Liver (tissue), 9 donors: ENCODE measurements around the gene CELF4. TPM values are rescaled to one million over a fixed set of nuclear protein-coding genes. Genes with fewer than 3 reads are reported as not detected.

Experiments
- DNase-seq: peaks from one replicate; pipeline ENCODE4 v3.0.0-alpha.2; 2017; ENCODE audit warnings: low spot score
- H3K27ac ChIP-seq, 2 donors: one replicate each; pipeline ENCODE4 v1.7.0; 2013; ENCODE audit warnings: inconsistent platforms in 2 of 2, low read length in 2 of 2, control low read depth in 1 of 2, low read depth in 1 of 2, mild to moderate bottlenecking in 1 of 2
- H3K27me3 ChIP-seq, 4 donors: one replicate each; pipeline versions ENCODE4 v1.6.1 to v1.7.0; 2013; ENCODE audit warnings: low read length in 3 of 4, inconsistent platforms in 1 of 4, mild to moderate bottlenecking in 1 of 4, moderate library complexity in 1 of 4; ENCODE audit not compliant: control insufficient read depth in 4 of 4, insufficient read depth in 4 of 4
- H3K36me3 ChIP-seq, 4 donors: one replicate each; pipeline versions ENCODE4 v1.6.1 to v1.7.0; 2013; ENCODE audit warnings: low read length in 3 of 4, mild to moderate bottlenecking in 3 of 4, low read depth in 1 of 4, moderate library complexity in 1 of 4; ENCODE audit not compliant: control insufficient read depth in 4 of 4, insufficient read depth in 3 of 4
- H3K4me1 ChIP-seq, 4 donors: one replicate each; pipeline versions ENCODE4 v1.6.1 to v1.7.0; 2013; ENCODE audit warnings: low read length in 3 of 4, mild to moderate bottlenecking in 3 of 4, moderate library complexity in 1 of 4; ENCODE audit not compliant: control insufficient read depth in 4 of 4, insufficient read depth in 4 of 4
- H3K4me3 ChIP-seq, 3 donors: one replicate each; pipeline versions ENCODE4 v1.6.1 to v1.7.0; 2013; ENCODE audit warnings: low read length in 3 of 3, control low read depth in 1 of 3, low read depth in 1 of 3, mild to moderate bottlenecking in 1 of 3
- H3K9ac ChIP-seq, 2 donors: one replicate each; pipeline ENCODE4 v1.7.0; 2013; ENCODE audit warnings: low read length in 2 of 2, mild to moderate bottlenecking in 2 of 2, moderate library complexity in 2 of 2, control low read depth in 1 of 2, low read depth in 1 of 2
- H3K9me3 ChIP-seq, 4 donors: one replicate each; pipeline versions ENCODE4 v1.6.1 to v1.7.0; 2013; ENCODE audit warnings: low read length in 3 of 4; ENCODE audit not compliant: control insufficient read depth in 4 of 4
- ATF3 ChIP-seq: IDR thresholded peaks from 2 replicates; pipeline ENCODE4 v1.6.1; 2016; ENCODE audit warnings: antibody characterized with exemption
- CTCF ChIP-seq: fragments of 150-350 bp; IDR thresholded peaks from 2 replicates; pipeline ENCODE4 v1.5.1; 2017; ENCODE audit warnings: improper control_type of control experiment, low read depth, low read length; ENCODE audit not compliant: missing input control
- EGR1 ChIP-seq, 2 donors: IDR thresholded peaks; 2 replicates each; pipeline ENCODE4 v1.6.1; 2016 to 2018; ENCODE audit warnings: antibody characterized with exemption in 2 of 2, low read depth in 2 of 2
- FOXA1 ChIP-seq: IDR thresholded peaks from 2 replicates; pipeline ENCODE4 v1.6.1; 2016; ENCODE audit warnings: antibody characterized with exemption
- FOXA2 ChIP-seq: IDR thresholded peaks from 2 replicates; pipeline ENCODE4 v1.6.1; 2016; ENCODE audit warnings: antibody characterized with exemption
- GABPA ChIP-seq, 2 donors: IDR thresholded peaks in 1 of 2; conservative IDR thresholded peaks in 1 of 2; 2 replicates each; pipeline ENCODE4 v1.6.1; 2016; ENCODE audit warnings: antibody characterized with exemption in 2 of 2, mild to moderate bottlenecking in 1 of 2, moderate library complexity in 1 of 2
- HNF4A ChIP-seq, 2 donors: conservative IDR thresholded peaks; 2 replicates each; pipeline ENCODE4 v1.6.1; 2016; ENCODE audit warnings: antibody characterized with exemption in 2 of 2, mild to moderate bottlenecking in 2 of 2
- HNF4G ChIP-seq: IDR thresholded peaks from 2 replicates; pipeline ENCODE4 v1.6.1; 2016; ENCODE audit warnings: antibody characterized with exemption
- JUND ChIP-seq, 2 donors: IDR thresholded peaks; 2 replicates each; pipeline ENCODE4 v1.6.1; 2016; ENCODE audit warnings: antibody characterized with exemption in 2 of 2
- MAX ChIP-seq: IDR thresholded peaks from 2 replicates; pipeline ENCODE4 v1.6.1; 2016; ENCODE audit warnings: antibody characterized with exemption
- NR2F2 ChIP-seq: IDR thresholded peaks from 2 replicates; pipeline ENCODE4 v1.6.1; 2016; ENCODE audit warnings: antibody characterized with exemption
- REST ChIP-seq: IDR thresholded peaks from 2 replicates; pipeline ENCODE4 v1.6.1; 2016; ENCODE audit warnings: antibody characterized with exemption, mild to moderate bottlenecking
- RXRA ChIP-seq, 2 donors: IDR thresholded peaks; 2 replicates each; pipeline ENCODE4 v1.6.1; 2017 to 2018; ENCODE audit warnings: antibody characterized with exemption in 2 of 2, mild to moderate bottlenecking in 1 of 2
- SP1 ChIP-seq: IDR thresholded peaks from 2 replicates; pipeline ENCODE4 v1.6.1; 2018; ENCODE audit warnings: antibody characterized with exemption, mild to moderate bottlenecking
- TAF1 ChIP-seq: conservative IDR thresholded peaks from 2 replicates; pipeline ENCODE4 v1.6.1; 2016; ENCODE audit warnings: antibody characterized with exemption, mild to moderate bottlenecking
- YY1 ChIP-seq: IDR thresholded peaks from 2 replicates; pipeline ENCODE4 v1.6.1; 2016; ENCODE audit warnings: antibody characterized with exemption, mild to moderate bottlenecking
- ZBTB33 ChIP-seq: IDR thresholded peaks from 2 replicates; pipeline ENCODE4 v1.6.1; 2016; ENCODE audit warnings: antibody characterized with exemption
- WGBS: extraction: QIAGEN DNeasy Blood & Tissue Kit; methylation state at CpG from one replicate; pipeline ENCODE4 v1.1.7; 2013; 5-methylcytosine and 5-hydroxymethylcytosine counted together
- polyA plus RNA-seq, 2 donors: library from polyadenylated mRNA; stranded (reverse) in 1 of 2; unstranded in 1 of 2; fragments of 200-250 nt in 1 of 2; fragments of >200 nt in 1 of 2; fragmentation: Nextera tagmentation in 1 of 2; extraction: Ambion mirVana in 1 of 2; gene quantifications; one replicate each; pipeline versions ENCODE4 v1.2.1 to v1.2.3, GENCODE V29; 2013 to 2015
- total RNA-seq, 2 donors: library from RNA; depleted of rRNA; stranded (reverse); fragments of >200 nt; gene quantifications; one replicate each; pipeline ENCODE4 v1.2.3, GENCODE V29; 2014
- donor health status: healthy.
- donor health status: healthy.
- donor health status: healthy.
- donor health status: healthy.
- donor health status: healthy.

The CELF4 gene
- total and polyA plus RNA-seq, 4 donors, result 0.08 to 0.28 (median 0.21) TPM; not detected in 1

- Histone ChIP-seq H3K36me3 (no peaks in the 10 kb centered on the region), H3K4me3 (no peak overlapping the region), H3K27me3 (peaks cover 0 to 12% (median 1%) of the 10 kb centered on the region in 4 donors), H3K9ac (no peak overlapping the region), H3K4me1 (peaks cover 0 to 5% (median 2%) of the 10 kb centered on the region in 4 donors), H3K27ac (no peak overlapping the region), H3K9me3 (peaks cover 0 to 2% (median 0%) of the 10 kb centered on the region in 4 donors)
- no peak for DNase-seq
- 90% methylated on average over 7 of the region's 7 CpGs for WGBS
- TF ChIP-seq GABPA (IDR thresholded peaks at IDR 0.05 in 1 of 2, conservative IDR thresholded peaks at IDR 0.05 in 1 of 2), result no peak
- no peak for TF ChIP-seq MAX
- TF ChIP-seq FOXA1, result no peak
- TF ChIP-seq SP1, result no peak
- TF ChIP-seq NR2F2, result no peak
- TF ChIP-seq RXRA (IDR thresholded peaks at IDR 0.05), result no peak
- no peak for TF ChIP-seq ZBTB33
- no peak for TF ChIP-seq JUND (IDR thresholded peaks at IDR 0.05)
- TF ChIP-seq ATF3, result no peak
- no peak for TF ChIP-seq HNF4G
- no peak for TF ChIP-seq HNF4A (conservative IDR thresholded peaks at IDR 0.05)
- no peak for TF ChIP-seq YY1
- no peak for TF ChIP-seq CTCF
- TF ChIP-seq TAF1, result no peak
- TF ChIP-seq FOXA2, result no peak
- no peak for TF ChIP-seq EGR1 (IDR thresholded peaks at IDR 0.05; ENCODE audit: low read depth in 2 of 2)
Measured at GRCh38 chr18:37395138-37395537, 170.5 kb downstream of the CELF4 start.

GRCh38 chr18:37394610-37394965, 171.0 kb downstream of the CELF4 start:
- H3K4me1 ChIP-seq, result peaks cover 0 to 5% (median 2%) of the 10 kb centered on the region in 4 donors
- peaks cover 0 to 8% (median under 1%) of the 10 kb centered on the region in 4 donors for H3K9me3 ChIP-seq
- no peak overlapping the region for H3K27ac ChIP-seq
- no peaks in the 10 kb centered on the region for H3K36me3 ChIP-seq
- H3K4me3 ChIP-seq, result no peak overlapping the region
- DNase-seq, result no peak
- WGBS, result 71% methylated on average over 5 of the region's 5 CpGs
- TF ChIP-seq YY1 (no peak), REST (no peak)
- no peak overlapping the region for H3K9ac ChIP-seq
- H3K27me3 ChIP-seq, result peaks cover 0 to 13% (median 1%) of the 10 kb centered on the region in 4 donors
